ENCODE data around the gene ADSS1.

- TF ChIP-seq CTCF (conservative IDR thresholded peaks at IDR 0.05 in 1 of 2, IDR thresholded peaks at IDR 0.05 in 1 of 2; ENCODE audit: low read depth in 1 of 2, low read length in 2 of 2): no peak
- TF ChIP-seq EZH2 (IDR thresholded peaks at IDR 0.05; ENCODE audit: low read length, missing control alignments): no peak
Observed at GRCh38 chr14:104746071-104746545, 22.1 kb downstream of the ADSS1 start.

Data from fibroblast of lung (primary cell).